Stimulated activated CD4-positive, alpha-beta T cell treated with anti-CD3 and anti-CD28 coated beads, TNF-alpha, amount 100 ng/mL, for 1 hour (primary cell): Measurements from ENCODE around the gene LTA4H.
A peak's percentile ranks its signal among the peaks of the same experiment; 100 is the strongest.

Experiments used
- DNase-seq, 3 donors: peaks; one replicate each; pipeline ENCODE4 v3.0.0-alpha.2; 2020; ENCODE audit warnings: low read depth in 3 of 3, low spot score in 1 of 3

Gene LTA4H

DNA sequence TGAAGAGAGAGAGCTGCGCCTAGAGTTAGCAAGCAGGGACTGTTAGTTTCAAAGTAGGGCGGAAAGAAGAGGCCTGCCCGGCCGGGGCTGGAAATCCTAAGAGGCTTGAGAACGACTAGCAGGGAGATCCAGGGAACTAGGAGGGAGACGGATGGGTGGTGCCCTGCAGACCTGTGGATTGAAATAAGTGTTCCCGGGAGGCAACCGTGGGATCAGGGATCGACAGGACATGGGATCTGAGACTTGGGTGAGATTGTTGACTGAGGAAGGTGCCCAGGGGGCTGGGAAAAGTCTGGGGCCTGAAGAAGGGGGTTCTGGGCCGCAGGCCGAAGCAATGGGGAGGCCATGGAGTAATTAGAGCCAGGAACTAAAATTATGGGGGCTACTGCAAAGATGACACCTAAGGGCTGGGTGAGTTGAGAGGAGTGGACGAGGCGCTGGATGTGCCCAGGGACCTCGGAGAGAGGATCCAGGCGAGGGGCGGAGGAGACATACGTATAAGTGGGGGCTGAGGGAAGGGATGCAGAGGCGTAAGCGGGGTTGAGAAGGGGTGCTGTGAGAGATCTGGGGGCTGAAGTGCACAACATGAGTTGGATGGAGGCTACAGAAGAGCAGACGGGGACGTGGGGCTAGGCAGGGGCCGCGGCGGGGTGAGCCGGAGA, 635 bp downstream of the LTA4H start:
- DNase-seq: no peak

GRCh38 chr12:96033549-96034389, 1.6 kb downstream of the LTA4H start:
- no peak for DNase-seq

GRCh38 chr12:96029826-96030225, 5.6 kb downstream of the LTA4H start:
- DNase-seq: no peak

DNA sequence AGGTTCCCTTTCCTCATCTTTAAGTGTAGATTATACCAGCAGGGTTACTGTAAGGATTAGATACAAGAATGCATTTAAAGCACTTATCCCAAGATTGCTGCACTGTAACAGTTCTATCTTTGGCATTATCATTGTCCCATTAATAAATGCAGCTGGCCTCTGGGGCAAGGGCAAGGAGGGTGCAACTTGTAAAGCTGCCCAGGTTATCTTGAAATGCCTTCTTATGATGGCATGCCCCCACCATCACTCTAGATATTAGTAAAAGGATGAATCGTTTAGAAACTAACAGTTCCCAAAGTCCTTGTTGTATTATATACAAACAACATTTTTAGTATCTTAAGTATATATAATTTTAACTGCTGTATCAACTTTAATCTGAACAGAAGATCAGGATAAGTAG, 6.8 kb downstream of the LTA4H start:
- DNase-seq: no peak

DNA sequence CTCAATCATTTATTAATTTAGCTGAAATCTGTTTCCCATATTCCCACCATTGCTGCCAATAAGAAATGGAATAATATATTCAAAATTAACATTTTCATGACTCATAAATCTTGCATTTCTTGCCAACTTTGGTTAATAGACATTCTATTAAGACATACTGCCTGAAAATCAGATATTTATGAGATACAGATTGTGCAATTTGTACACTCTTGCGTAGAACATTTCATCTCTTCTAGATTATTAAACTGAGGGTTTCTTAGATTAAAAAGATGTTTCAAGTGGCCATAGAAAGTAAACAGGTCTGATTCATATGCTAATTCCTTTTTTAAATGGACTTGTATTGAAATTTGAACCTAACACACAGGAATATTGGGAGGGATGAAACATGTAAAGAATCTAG, 9.1 kb downstream of the LTA4H start:
- DNase-seq: no peak

DNA sequence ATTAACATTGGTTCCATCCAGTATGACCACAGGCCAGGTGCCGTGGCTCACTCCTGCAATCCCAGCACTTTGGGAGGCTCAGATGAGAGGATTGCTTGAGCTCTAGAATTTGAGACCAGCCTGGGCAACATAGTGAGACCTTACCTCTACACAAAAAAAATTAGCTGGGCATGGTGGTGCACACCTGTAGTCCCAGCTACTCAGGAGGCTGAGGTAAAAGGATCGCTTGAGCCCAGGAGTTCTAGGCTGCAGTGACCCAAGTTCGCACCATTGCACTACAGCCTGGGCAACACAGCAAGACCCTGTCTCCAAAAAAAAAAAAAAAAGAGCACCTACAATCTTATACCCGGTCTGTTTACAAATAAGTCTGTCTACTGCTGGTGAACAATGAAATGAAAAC, 9.9 kb downstream of the LTA4H start:
- no peak for DNase-seq

DNA sequence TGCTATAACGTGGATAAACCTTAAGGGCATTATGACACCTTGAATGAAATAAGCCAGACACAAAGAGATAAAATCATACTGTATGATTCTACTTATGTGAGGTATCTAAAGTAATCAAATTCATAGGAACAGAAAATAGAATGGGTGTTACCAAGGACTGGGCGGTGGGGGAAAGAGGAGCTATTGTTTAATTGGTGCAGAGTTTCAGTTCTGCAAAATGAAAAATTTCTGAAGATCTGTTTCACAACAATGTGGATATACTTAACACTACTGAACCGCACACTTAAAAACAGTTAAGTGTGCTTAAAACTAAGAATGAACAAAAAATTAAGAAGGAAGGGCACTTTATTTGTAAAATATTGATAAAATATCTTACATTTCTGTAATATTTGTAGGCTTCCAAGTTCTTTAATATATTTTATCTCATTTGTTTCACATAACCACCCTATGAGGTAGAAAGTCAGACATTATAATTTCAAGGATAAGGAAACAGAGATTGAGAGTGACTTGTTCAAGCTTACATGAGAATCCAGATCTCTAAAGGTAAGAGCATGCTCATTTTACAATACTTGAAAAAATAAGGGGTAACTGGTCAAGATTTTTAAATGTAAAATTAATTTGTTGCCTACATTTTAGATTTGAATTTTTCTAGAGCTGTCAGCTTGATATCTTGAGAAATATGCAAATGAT, 14.9 kb downstream of the LTA4H start:
- DNase-seq: no peak

GRCh38 chr12:96015672-96016071, 19.7 kb downstream of the LTA4H start:
- no peak for DNase-seq

DNA sequence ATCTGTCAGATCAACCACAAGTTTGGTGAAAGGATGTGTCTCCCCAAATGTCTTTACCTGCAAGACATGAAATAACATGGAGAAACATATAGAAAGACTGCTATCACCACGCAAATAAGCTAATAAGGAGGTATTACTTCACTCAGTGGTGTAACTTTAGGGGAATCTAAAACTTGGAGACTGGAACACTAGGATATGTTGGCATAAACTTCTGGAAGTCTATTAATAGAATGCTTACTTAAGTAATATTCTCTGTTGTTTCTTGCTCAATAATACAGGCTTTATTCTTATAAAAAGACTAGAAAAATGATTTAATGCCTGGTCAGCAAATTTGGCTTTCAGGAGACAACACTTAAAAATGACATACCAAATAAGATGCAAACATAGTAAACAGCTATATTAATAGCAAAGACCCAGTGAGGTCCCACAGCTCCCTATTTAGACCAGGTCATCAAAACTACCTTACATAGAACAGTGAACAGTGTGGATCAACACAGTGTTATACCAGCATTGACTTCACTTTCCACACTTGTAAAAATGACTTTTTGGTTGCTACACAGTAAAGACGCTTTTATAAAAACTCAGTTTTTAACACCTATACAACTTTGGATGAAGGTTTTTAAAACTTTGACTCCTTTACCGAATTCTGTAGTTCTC, 20.3 kb downstream of the LTA4H start:
- DNase-seq: no peak

GRCh38 chr12:96007729-96008128, 27.7 kb downstream of the LTA4H start:
- DNase-seq: no peak

- DNase-seq: no peak
Observed at GRCh38 chr12:96006727-96007126, 28.7 kb downstream of the LTA4H start.

GRCh38 chr12:96000858-96001257, 34.5 kb downstream of the LTA4H start:
- no peak for DNase-seq

DNA sequence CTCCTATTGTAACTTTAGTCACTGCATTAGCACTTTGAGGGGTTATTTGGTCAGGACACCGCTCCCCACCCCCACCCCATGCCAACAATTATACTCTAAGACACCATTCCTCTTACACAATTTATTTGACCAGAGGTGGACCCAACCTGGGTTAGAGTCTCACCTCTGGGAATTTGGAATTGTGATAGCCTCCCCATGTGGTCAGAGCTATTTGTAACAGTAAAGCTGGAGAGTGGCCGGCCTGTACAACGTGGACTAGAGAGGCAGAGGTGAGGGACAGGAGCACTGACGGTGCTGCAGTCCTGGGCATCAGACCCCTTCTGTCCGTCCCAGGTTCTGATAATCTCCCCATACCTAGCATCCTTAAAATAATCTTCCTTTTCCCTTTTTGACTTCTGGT, 35.9 kb downstream of the LTA4H start:
- no peak for DNase-seq

- DNase-seq: peak; percentile 3 to 4 (median 4)
Observed at GRCh38 chr12:95998611-95999286, 36.6 kb downstream of the LTA4H start.

DNA sequence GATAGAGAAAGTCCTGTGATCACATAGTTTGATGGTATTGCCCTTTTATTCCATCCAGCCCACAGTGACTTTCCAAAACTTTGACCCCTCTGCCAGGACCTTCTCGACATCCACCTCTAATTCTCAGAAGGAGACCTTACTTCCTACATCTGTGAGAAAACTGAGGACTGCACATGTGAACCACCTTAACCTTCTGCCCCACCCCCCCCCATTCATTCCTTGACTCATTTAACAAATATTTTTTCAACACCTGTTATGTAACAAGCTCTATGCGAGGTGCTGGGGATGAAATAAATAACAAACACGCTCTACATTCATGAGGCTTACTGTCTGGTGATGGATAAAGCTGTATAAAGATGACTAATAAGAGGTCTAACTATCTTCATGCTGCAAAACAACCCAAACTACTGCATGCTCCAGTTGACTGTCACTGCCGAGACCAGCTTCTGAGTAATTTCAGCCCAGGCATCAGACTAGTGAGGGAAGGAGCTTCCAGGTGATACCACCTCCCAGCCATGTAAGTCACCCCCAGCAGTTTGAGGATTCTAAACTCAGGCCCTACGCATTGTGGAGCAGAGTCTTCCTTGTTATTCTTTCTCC, 37.4 kb downstream of the LTA4H start:
- DNase-seq: no peak

- no peak for DNase-seq
Observed at GRCh38 chr12:95997276-95997675, 38.1 kb downstream of the LTA4H start.

DNA sequence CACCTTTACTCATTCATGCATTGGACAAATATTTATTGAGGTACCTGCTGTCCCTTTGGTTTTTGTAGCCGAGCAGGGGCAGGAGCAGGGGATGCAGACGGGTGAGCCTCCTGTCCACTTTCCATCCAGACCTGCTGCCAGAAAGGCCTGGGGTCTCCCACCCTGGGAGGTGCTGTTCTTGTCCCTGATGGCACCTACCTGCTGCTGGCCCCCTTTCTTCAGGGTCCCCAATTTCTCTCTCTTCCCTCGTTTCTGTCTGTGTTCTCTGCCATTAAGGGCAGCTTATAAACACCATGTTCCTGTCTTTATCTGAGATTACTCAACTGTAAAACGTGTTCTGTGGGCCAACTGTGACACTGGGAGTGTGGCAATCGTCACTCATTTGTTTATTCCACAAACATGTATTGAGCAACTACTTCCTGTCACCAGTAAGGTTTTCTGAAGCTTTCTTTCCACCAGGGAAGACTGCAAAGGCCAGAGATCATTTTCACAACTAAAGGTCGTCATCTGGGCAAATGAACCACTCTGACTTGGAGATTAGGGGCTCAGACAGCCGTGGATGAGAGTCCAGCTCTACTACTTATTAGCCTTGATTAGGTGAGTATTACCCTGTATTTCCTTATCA, 39.2 kb downstream of the LTA4H start, which contains the start of gene HAL:
Gene HAL, minus strand, starts transcription at position 311 of the 625 bp plus-strand sequence. CDS start 434 bp downstream, outside the sequence.
- no peak for DNase-seq

DNA sequence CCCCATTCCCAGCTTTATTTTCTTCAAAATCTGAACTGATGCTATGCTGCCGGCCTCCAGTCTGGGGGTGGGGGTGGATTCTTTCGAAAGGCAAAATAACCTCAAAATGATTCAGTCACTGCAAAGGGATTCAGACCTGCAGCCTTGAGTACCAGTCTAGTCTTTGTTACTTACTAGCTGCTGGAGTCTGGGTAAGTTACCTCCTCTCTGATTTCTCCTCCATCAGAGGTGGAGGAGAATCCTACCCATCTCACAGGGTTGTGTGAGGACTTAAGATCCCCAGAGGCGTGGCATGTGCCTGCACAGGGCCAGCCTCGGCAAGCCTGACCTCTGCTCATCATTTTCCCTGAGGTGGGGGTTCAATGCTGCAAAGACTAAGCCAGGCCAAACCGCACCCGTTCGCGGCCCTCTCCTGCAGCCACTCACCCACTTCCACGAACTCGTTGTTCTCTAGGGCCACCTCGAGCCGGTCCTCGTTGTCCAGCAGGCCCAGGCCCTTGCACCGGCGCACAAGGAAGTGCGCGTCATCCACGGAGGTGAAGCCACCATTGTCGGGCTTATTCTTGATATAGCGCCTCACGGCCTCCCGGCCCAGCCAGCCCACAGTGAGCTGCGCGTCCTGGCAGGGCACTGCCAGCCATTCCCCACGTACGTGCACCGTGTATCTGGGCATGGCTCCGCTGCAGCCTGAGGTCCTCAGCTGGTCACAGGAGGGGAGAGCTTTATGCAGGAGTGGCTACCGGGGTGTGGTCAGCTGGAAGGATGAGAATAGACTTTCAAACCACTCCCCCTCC, 40.0 kb downstream of the LTA4H start:
- no peak for DNase-seq

GRCh38 chr12:95994476-95994875, 40.9 kb downstream of the LTA4H start:
- no peak for DNase-seq
